ENCODE data around the gene ZCCHC7.

The ZCCHC7 gene

DNA sequence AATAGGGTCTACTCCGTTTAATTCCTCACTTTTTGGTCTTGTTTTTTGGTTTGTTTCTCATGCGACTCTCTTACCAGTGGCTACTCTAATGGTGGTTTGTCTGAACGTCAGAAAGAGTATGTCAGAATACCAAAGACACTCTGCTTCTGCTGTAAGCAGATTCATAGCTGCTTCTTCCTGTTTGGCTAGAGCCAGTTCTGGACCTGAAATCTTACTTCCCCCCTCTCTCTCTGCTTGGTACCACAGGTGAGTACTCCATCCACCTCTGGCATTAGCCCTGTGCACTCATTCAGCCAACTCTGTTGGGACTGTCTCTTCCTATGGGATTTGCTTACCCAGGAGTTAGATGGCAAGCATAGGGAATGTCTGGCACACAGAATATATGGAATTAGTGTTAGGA lies 6.6 kb downstream of the ZCCHC7 start:
- no peak overlapping the region for H3K23ac ChIP-seq (ENCODE audit: low read length)
- no peaks in the 10 kb centered on the region for H3K79me1 ChIP-seq (ENCODE audit: low read length)
- no peak overlapping the region for H3K18ac ChIP-seq (ENCODE audit: low read length)
- no peak overlapping the region for H3K9ac ChIP-seq (ENCODE audit: low read length)
- H2BK12ac ChIP-seq (ENCODE audit: low read length): no peak overlapping the region
- H3K36me3 ChIP-seq (ENCODE audit: control insufficient read depth in 1 of 2, insufficient read depth in 2 of 2, low read length in 2 of 2): peaks cover 0 to 4% of the 10 kb centered on the region in 2 experiments
- no peak overlapping the region for H3K4me2 ChIP-seq (ENCODE audit: low read length)
- H3K14ac ChIP-seq (ENCODE audit: low read length): no peak overlapping the region
- no peak overlapping the region for H2AFZ ChIP-seq (ENCODE audit: insufficient read depth, low read length, poor library complexity)
- H3K4me1 ChIP-seq (ENCODE audit: control insufficient read depth in 1 of 2, insufficient read depth in 2 of 2, low read length in 2 of 2): no peaks in the 10 kb centered on the region
- H4K8ac ChIP-seq (ENCODE audit: low read depth, low read length): no peak overlapping the region
- H2BK5ac ChIP-seq (ENCODE audit: low read depth, low read length, poor library complexity): no peak overlapping the region
- no peaks in the 10 kb centered on the region for H3K79me2 ChIP-seq (ENCODE audit: control insufficient read depth, insufficient read depth, low read length, poor library complexity)
- H2BK120ac ChIP-seq (ENCODE audit: insufficient read depth, low read length, poor library complexity): no peak overlapping the region
- no peak overlapping the region for H4K12ac ChIP-seq (ENCODE audit: low read depth, low read length)
- no peaks in the 10 kb centered on the region for H3K9me3 ChIP-seq (ENCODE audit: insufficient read depth, low read depth, low read length)
- no peak overlapping the region for H3K27ac ChIP-seq (ENCODE audit: low read depth, low read length)
- no CpG with 5 or more reads among the region's 3 CpGs for WGBS (ENCODE audit: extremely low coverage, insufficient coverage, insufficient read length)
- DNase-seq: no peak
- no peaks in the 10 kb centered on the region for H3K27me3 ChIP-seq (ENCODE audit: insufficient read depth, low read length)
- no peak overlapping the region for H2AK5ac ChIP-seq (ENCODE audit: low read length)
- H3K4ac ChIP-seq (ENCODE audit: low read depth, low read length): no peak overlapping the region
- H3K4me3 ChIP-seq (ENCODE audit: low read depth, low read length): no peak overlapping the region
- H4K91ac ChIP-seq (ENCODE audit: low read depth, low read length): no peak overlapping the region

DNA sequence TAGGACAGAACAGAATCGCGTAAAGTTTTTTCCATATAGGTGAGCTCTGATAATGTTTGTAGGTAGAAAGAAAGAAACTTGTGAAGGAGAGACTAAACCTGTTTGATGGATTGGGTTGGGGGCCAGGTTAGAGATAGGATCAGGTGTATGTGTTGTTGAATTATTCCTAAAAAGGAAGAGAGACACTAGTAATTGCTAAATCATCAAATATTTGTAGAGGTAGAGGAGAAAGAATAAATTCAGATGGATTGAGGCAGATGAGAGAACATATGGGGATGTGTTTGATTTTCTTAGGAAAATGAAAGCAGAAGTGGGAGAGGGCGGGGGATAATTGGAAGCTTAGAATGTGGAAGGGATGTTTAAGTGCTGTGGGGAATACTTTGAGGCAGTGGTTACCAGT lies 7.7 kb downstream of the ZCCHC7 start:
- H3K18ac ChIP-seq (ENCODE audit: low read length): no peak overlapping the region
- no peak overlapping the region for H2AK5ac ChIP-seq (ENCODE audit: low read length)
- no peak overlapping the region for H3K4me3 ChIP-seq (ENCODE audit: low read depth, low read length)
- no peak overlapping the region for H3K14ac ChIP-seq (ENCODE audit: low read length)
- no peak overlapping the region for H3K27ac ChIP-seq (ENCODE audit: low read depth, low read length)
- no peak for DNase-seq
- peaks cover 0 to 4% of the 10 kb centered on the region in 2 experiments for H3K36me3 ChIP-seq (ENCODE audit: control insufficient read depth in 1 of 2, insufficient read depth in 2 of 2, low read length in 2 of 2)
- no peak overlapping the region for H2BK120ac ChIP-seq (ENCODE audit: insufficient read depth, low read length, poor library complexity)
- no peak overlapping the region for H3K4ac ChIP-seq (ENCODE audit: low read depth, low read length)
- H2BK12ac ChIP-seq (ENCODE audit: low read length): no peak overlapping the region
- H3K9ac ChIP-seq (ENCODE audit: low read length): no peak overlapping the region
- H4K8ac ChIP-seq (ENCODE audit: low read depth, low read length): no peak overlapping the region
- H3K79me1 ChIP-seq (ENCODE audit: low read length): no peaks in the 10 kb centered on the region
- H3K27me3 ChIP-seq (ENCODE audit: insufficient read depth, low read length): no peaks in the 10 kb centered on the region
- H3K9me3 ChIP-seq (ENCODE audit: insufficient read depth, low read depth, low read length): no peaks in the 10 kb centered on the region
- WGBS (ENCODE audit: extremely low coverage, insufficient coverage, insufficient read length): 100% methylated on average over 1 of the region's 3 CpGs
- no peaks in the 10 kb centered on the region for H3K79me2 ChIP-seq (ENCODE audit: control insufficient read depth, insufficient read depth, low read length, poor library complexity)
- H2BK5ac ChIP-seq (ENCODE audit: low read depth, low read length, poor library complexity): no peak overlapping the region
- H4K91ac ChIP-seq (ENCODE audit: low read depth, low read length): no peak overlapping the region
- H3K4me2 ChIP-seq (ENCODE audit: low read length): no peak overlapping the region
- H2AFZ ChIP-seq (ENCODE audit: insufficient read depth, low read length, poor library complexity): no peak overlapping the region
- no peak overlapping the region for H4K12ac ChIP-seq (ENCODE audit: low read depth, low read length)
- H3K4me1 ChIP-seq (ENCODE audit: control insufficient read depth in 1 of 2, insufficient read depth in 2 of 2, low read length in 2 of 2): no peaks in the 10 kb centered on the region
- H3K23ac ChIP-seq (ENCODE audit: low read length): no peak overlapping the region

DNA sequence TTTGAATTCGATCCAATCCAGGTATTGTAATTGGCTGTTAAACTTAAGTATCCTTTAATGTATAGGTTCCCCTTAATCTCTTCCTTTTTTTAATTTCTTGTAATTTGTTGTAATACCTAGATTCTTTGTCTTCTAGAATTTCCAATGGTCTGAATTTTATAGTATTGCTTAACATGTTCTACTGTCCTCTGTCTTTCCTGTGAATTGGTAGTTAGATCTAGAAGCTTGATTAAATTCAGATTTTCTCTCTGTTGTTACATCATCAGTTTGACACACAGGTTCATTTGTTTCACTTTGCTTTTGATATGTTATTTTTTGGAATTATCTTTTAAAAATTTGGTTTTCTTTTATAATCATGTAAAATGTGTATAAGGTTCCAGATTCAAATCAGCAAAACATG lies 13.8 kb downstream of the ZCCHC7 start:
- WGBS (ENCODE audit: extremely low coverage, insufficient coverage, insufficient read length): no CpG with 5 or more reads among the region's 1 CpG
- peaks cover 5 to 6% of the 10 kb centered on the region in 2 experiments for H3K36me3 ChIP-seq (ENCODE audit: control insufficient read depth in 1 of 2, insufficient read depth in 2 of 2, low read length in 2 of 2)
- no peak overlapping the region for H4K91ac ChIP-seq (ENCODE audit: low read depth, low read length)
- H2BK5ac ChIP-seq (ENCODE audit: low read depth, low read length, poor library complexity): no peak overlapping the region
- no peak overlapping the region for H3K4ac ChIP-seq (ENCODE audit: low read depth, low read length)
- no peak overlapping the region for H3K27ac ChIP-seq (ENCODE audit: low read depth, low read length)
- H2BK12ac ChIP-seq (ENCODE audit: low read length): no peak overlapping the region
- DNase-seq: no peak
- no peak overlapping the region for H2AK5ac ChIP-seq (ENCODE audit: low read length)
- H3K9me3 ChIP-seq (ENCODE audit: insufficient read depth, low read depth, low read length): no peaks in the 10 kb centered on the region
- H3K9ac ChIP-seq (ENCODE audit: low read length): no peak overlapping the region
- H3K27me3 ChIP-seq (ENCODE audit: insufficient read depth, low read length): no peaks in the 10 kb centered on the region
- no peak overlapping the region for H3K4me3 ChIP-seq (ENCODE audit: low read depth, low read length)
- H3K14ac ChIP-seq (ENCODE audit: low read length): no peak overlapping the region
- no peak overlapping the region for H4K12ac ChIP-seq (ENCODE audit: low read depth, low read length)
- no peaks in the 10 kb centered on the region for H3K79me2 ChIP-seq (ENCODE audit: control insufficient read depth, insufficient read depth, low read length, poor library complexity)
- H2BK120ac ChIP-seq (ENCODE audit: insufficient read depth, low read length, poor library complexity): no peak overlapping the region
- no peak overlapping the region for H3K23ac ChIP-seq (ENCODE audit: low read length)
- H3K4me2 ChIP-seq (ENCODE audit: low read length): no peak overlapping the region
- no peak overlapping the region for H4K8ac ChIP-seq (ENCODE audit: low read depth, low read length)
- H3K18ac ChIP-seq (ENCODE audit: low read length): no peak overlapping the region
- no peaks in the 10 kb centered on the region for H3K79me1 ChIP-seq (ENCODE audit: low read length)
- H3K4me1 ChIP-seq (ENCODE audit: control insufficient read depth in 1 of 2, insufficient read depth in 2 of 2, low read length in 2 of 2): no peaks in the 10 kb centered on the region
- no peak overlapping the region for H2AFZ ChIP-seq (ENCODE audit: insufficient read depth, low read length, poor library complexity)

GRCh38 chr9:37141015-37141414 lies 20.6 kb downstream of the ZCCHC7 start:
- Histone ChIP-seq H2BK5ac (ENCODE audit: low read depth, low read length, poor library complexity) (no peak overlapping the region), H3K4me3 (ENCODE audit: low read depth, low read length) (no peak overlapping the region), H3K9ac (ENCODE audit: low read length) (no peak overlapping the region), H3K79me2 (ENCODE audit: control insufficient read depth, insufficient read depth, low read length, poor library complexity) (no peaks in the 10 kb centered on the region), H3K9me3 (ENCODE audit: insufficient read depth, low read depth, low read length) (no peaks in the 10 kb centered on the region), H3K27me3 (ENCODE audit: insufficient read depth, low read length) (no peaks in the 10 kb centered on the region), H3K4me1 (ENCODE audit: control insufficient read depth in 1 of 2, insufficient read depth in 2 of 2, low read length in 2 of 2) (no peaks in the 10 kb centered on the region), H2AK5ac (ENCODE audit: low read length) (no peak overlapping the region), H3K18ac (ENCODE audit: low read length) (no peak overlapping the region), H2AFZ (ENCODE audit: insufficient read depth, low read length, poor library complexity) (no peak overlapping the region), H3K23ac (ENCODE audit: low read length) (no peak overlapping the region), H4K91ac (ENCODE audit: low read depth, low read length) (no peak overlapping the region), H2BK12ac (ENCODE audit: low read length) (no peak overlapping the region), H3K27ac (ENCODE audit: low read depth, low read length) (no peak overlapping the region), H3K4ac (ENCODE audit: low read depth, low read length) (no peak overlapping the region), H3K36me3 (ENCODE audit: control insufficient read depth in 1 of 2, insufficient read depth in 2 of 2, low read length in 2 of 2) (peaks cover 5% of the 10 kb centered on the region in 2 experiments), H3K79me1 (ENCODE audit: low read length) (no peaks in the 10 kb centered on the region), H3K4me2 (ENCODE audit: low read length) (no peak overlapping the region), H4K8ac (ENCODE audit: low read depth, low read length) (no peak overlapping the region), H2BK120ac (ENCODE audit: insufficient read depth, low read length, poor library complexity) (no peak overlapping the region), H4K12ac (ENCODE audit: low read depth, low read length) (no peak overlapping the region), H3K14ac (ENCODE audit: low read length) (no peak overlapping the region)
- no CpG with 5 or more reads among the region's 2 CpGs for WGBS (ENCODE audit: extremely low coverage, insufficient coverage, insufficient read length)
- no peak for DNase-seq

All from trophoblast cell (in vitro differentiated cells and primary cell).